Daoy (cell line): ENCODE data around the gene ARHGEF17. TPM values are rescaled to one million over a fixed set of nuclear protein-coding genes. Genes with fewer than 3 reads are reported as not detected.
A peak's percentile ranks its signal among the peaks of the same experiment; 100 is the strongest.

Experiments
- DNase-seq: peaks from one replicate; pipeline ENCODE4 v3.0.0-alpha.2; 2015; ENCODE audit warnings: low read depth
- total RNA-seq: library from RNA; depleted of rRNA; stranded (reverse); fragments of >200 nt; shearing (Covaris generic); gene quantifications from 2 replicates; pipeline ENCODE4 v1.2.3, GENCODE V29; 2014

Gene ARHGEF17
- total RNA-seq, 1 experiment from 2014 or later: 4.7 TPM

- peak; percentile 76 for DNase-seq
Observed at GRCh38 chr11:73393479-73394415, 85.7 kb downstream of the ARHGEF17 start.

- no peak for DNase-seq
Observed at GRCh38 chr11:73394416-73395296, 86.6 kb downstream of the ARHGEF17 start.

- no peak for DNase-seq
Observed at GRCh38 chr11:73395297-73396208, 87.5 kb downstream of the ARHGEF17 start.

GRCh38 chr11:73396251-73396930, 88.3 kb downstream of the ARHGEF17 start:
- DNase-seq: no peak

- DNase-seq: no peak
Observed at GRCh38 chr11:73396985-73397384, 88.9 kb downstream of the ARHGEF17 start.

GRCh38 chr11:73397468-73398131, 89.5 kb downstream of the ARHGEF17 start:
- no peak for DNase-seq

- DNase-seq: no peak
Observed at GRCh38 chr11:73398132-73398526, 90.1 kb downstream of the ARHGEF17 start.

GRCh38 chr11:73398721-73399120, 90.6 kb downstream of the ARHGEF17 start:
- DNase-seq: no peak

- DNase-seq: no peak
Observed at GRCh38 chr11:73399159-73399590, 91.1 kb downstream of the ARHGEF17 start.

- DNase-seq: no peak
Observed at GRCh38 chr11:73399636-73400035, 91.6 kb downstream of the ARHGEF17 start.

- DNase-seq: no peak
Observed at GRCh38 chr11:73400293-73400692, 92.2 kb downstream of the ARHGEF17 start.

GRCh38 chr11:73401217-73401923, 93.3 kb downstream of the ARHGEF17 start:
- DNase-seq: no peak

- no peak for DNase-seq
Observed at GRCh38 chr11:73401924-73402833, 94.1 kb downstream of the ARHGEF17 start.

GRCh38 chr11:73402834-73403185, 94.7 kb downstream of the ARHGEF17 start:
- no peak for DNase-seq

- DNase-seq: no peak
Observed at GRCh38 chr11:73403541-73403940, 95.5 kb downstream of the ARHGEF17 start.

GRCh38 chr11:73404048-73404447, 96.0 kb downstream of the ARHGEF17 start:
- peak; percentile 45 for DNase-seq

- no peak for DNase-seq
Observed at GRCh38 chr11:73404506-73405145, 96.5 kb downstream of the ARHGEF17 start.

- DNase-seq: no peak
Observed at GRCh38 chr11:73405146-73405510, 97.1 kb downstream of the ARHGEF17 start.
